KOPT-K1 (cell line): Measurements from ENCODE around the gene ALS2.

Experiments used
- H3K27ac ChIP-seq: fragments of 200-600 bp; sonication (generic); 2 replicates; pipeline ENCODE4 v1.5.1; 2016; ENCODE audit warnings: antibody characterized with exemption, mild to moderate bottlenecking, low read depth, low read length; ENCODE audit not compliant: poor library complexity, severe bottlenecking
- H3K36me3 ChIP-seq: fragments of 200-600 bp; sonication (generic); 2 replicates; pipeline ENCODE4 v1.5.1; 2017; ENCODE audit warnings: antibody characterized with exemption, mild to moderate bottlenecking, low read length, moderate library complexity; ENCODE audit not compliant: insufficient read depth
- H3K9me3 ChIP-seq: fragments of 200-600 bp; sonication (generic); 2 replicates; pipeline ENCODE4 v1.5.1; 2017; ENCODE audit warnings: antibody characterized with exemption, low read length, mild to moderate bottlenecking; ENCODE audit not compliant: insufficient read depth, poor library complexity, severe bottlenecking

ALS2 gene

DNA sequence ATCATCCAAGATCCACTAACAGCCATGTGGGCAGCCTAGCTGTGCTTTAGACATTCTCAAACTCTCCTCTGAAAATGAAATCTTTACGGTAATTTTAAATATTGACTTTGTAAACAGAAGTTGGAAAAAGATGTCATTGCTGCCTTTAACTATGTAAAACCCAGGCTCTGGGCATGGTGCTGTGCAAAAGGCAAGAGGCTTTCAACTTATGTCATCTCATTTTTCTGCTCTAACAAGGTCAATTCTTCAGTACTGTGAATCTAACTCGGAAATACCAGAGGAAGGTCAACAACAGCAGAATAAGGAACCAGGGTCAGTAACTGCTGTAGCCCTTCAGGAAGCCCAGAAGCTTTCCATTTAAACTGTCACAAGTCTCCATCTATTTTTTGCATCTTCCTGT is 45.2 kb downstream of the ALS2 start:
- Histone ChIP-seq H3K27ac (no peak overlapping the region), H3K36me3 (0 out of 2 replicates have a peak, but pooled peaks cover 8% of the 10 kb centered on the region), H3K9me3 (peaks cover 9% of the 10 kb centered on the region)

DNA sequence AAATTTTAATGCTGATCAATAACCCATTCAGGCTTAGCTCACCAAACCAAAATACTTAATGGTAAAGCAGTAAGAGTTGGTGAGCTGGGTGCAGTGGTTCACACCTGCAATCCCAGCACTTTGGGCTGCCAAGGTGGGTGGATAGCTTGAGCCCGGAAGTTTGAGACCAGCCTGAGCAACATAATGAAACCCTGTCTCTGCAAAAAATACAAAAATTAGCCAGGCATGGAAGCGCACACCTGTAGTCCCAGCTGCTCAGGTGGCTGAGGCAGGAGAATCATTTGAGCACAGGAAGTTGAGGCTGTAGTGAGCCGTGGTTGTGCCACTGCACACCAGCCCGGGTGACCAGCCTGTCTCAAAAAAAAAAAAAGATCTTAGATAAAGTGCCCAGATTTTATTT is 46.6 kb downstream of the ALS2 start:
- H3K9me3 ChIP-seq: peaks cover 9% of the 10 kb centered on the region
- H3K36me3 ChIP-seq: 0 out of 2 replicates have a peak, but pooled peaks cover 8% of the 10 kb centered on the region
- no peak overlapping the region for H3K27ac ChIP-seq

DNA sequence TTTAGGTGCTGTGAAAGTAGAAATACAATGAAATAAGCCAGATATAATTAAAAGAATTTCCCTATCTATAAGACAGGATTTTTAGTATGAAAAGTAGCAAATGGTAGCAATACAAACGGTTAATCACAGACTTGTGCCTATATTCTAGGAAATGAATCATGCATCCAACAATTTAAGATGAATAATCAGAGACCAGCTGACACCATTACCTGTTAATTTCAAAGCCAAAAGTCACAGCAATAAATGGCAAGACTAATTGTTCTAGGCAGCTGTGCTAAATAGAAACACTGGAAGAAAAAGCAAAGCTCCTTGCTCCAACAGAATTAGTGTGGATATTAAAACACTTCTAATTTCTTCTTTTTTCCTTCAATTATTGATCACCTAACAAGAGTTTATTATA is 47.2 kb downstream of the ALS2 start:
- no peak overlapping the region for H3K27ac ChIP-seq
- peaks cover 9% of the 10 kb centered on the region for H3K9me3 ChIP-seq
- H3K36me3 ChIP-seq: 0 out of 2 replicates have a peak, but pooled peaks cover 8% of the 10 kb centered on the region

DNA sequence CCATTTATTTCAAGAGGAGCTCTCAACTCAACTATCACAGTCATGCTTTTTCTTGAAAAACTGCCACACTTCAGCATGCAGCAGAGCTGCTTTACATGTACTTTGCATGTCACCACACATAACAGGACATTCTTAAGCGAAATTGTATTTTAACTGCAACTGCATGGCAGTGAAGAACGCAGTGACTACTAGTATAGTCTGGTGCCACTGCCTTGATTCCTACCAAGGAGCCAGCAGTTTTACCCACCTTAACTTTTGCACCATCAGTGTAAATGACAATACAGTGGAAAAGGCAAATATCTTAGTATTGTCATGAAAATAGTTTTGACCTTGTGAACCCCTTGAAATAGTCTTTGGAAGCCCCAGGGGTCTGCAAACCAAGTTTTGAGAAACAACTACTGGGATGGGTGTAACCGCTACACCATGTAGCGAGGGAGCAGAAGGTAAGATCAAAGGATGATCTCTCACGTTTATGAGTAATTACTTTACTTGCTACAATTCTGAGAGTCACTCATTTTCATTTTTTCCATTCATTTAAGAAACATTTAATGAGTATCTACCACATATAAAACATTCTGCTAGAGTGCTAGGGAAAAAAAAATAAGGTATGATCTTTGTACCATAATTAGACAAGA is 50.0 kb downstream of the ALS2 start:
- no peaks in the 10 kb centered on the region for H3K9me3 ChIP-seq
- H3K27ac ChIP-seq: no peak overlapping the region

DNA sequence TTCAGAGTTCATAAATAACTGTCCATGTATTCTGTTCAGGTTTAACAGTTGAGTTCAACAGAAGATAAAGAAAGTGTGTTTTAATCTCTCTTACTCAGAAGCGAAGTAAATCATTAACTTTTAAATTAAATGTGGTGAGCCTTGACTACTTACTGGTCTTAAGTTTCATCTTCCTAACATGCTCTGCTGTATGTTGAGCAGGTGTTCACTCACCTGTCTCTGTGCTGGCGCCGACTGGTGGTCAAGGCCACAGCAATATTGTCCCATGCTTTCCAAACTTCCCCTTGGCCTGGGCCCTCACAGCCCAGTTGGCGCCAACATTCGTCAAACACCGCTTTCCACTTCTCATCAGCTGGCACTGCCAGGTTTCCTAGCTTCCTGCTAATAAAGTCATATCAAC is 65.3 kb downstream of the ALS2 start:
- no peak overlapping the region for H3K27ac ChIP-seq
- peaks cover 9% of the 10 kb centered on the region for H3K9me3 ChIP-seq
- H3K36me3 ChIP-seq: peaks cover 26% of the 10 kb centered on the region

More for the DNA sequence above, 50.0 kb downstream of the ALS2 start:
- peaks cover 8% of the 10 kb centered on the region; the same call in 1 of the 2 replicates for H3K36me3 ChIP-seq

DNA sequence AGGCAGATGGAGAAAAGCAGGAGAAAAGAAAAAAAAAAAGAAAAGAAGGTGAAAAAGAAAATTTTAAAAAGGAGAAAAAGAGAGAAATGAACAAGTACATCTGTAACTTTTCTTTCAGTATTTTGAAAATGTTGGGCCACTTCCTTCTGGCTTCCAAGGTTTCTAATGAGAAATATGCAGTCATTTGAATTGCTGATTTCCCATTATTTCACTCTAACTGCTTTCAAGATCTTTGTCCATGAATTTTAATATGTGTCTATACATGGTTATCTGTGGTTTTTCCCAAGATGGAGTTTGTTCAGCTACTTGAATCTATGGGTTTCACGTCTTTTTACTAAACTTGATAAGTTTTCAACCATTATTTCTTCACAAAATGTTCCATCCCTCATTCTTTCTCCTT is 68.0 kb downstream of the ALS2 start:
- Histone ChIP-seq H3K27ac (no peak overlapping the region), H3K9me3 (no peaks in the 10 kb centered on the region), H3K36me3 (peaks cover 29% of the 10 kb centered on the region)

DNA sequence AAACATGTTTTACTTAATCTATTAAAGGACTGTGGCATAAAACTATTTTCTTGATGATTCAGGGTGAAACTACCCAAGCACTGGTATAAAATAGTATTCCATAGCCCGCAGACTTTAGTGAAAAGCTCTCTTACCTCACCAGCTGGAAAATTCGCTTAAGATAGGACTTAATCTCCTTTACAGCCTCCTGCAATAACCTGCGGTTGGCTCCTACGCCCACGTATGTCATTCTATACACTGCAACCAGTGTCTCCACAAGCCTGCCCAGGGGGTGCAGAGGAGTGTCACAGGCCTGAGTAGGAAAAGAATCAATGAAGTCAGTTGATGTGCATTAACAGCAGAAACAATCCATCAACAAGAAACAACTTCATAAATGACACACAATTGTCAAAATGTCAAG is 71.0 kb downstream of the ALS2 start:
- Histone ChIP-seq H3K36me3 (peaks cover 14% of the 10 kb centered on the region), H3K9me3 (no peaks in the 10 kb centered on the region), H3K27ac (no peak overlapping the region)

DNA sequence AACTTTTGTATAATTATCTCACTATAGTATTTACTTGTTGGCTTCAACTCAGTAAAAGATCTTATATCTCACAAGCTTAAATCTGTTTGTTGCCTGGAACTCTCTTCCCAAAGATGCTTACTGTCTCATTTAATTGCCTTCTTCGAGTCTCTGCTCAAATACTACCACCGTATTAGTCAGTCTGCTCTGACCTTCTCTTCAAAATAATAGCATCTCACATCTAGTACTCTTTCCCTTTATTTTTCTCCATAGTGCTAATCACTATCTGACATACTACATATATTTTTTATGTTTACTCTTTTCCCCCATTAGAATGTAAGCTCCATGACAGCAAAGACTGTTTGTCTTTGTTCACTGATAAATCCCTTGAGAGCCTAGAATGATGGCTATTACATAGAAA is 71.7 kb downstream of the ALS2 start:
- Histone ChIP-seq H3K9me3 (no peaks in the 10 kb centered on the region), H3K27ac (no peak overlapping the region), H3K36me3 (peaks cover 14% of the 10 kb centered on the region)

DNA sequence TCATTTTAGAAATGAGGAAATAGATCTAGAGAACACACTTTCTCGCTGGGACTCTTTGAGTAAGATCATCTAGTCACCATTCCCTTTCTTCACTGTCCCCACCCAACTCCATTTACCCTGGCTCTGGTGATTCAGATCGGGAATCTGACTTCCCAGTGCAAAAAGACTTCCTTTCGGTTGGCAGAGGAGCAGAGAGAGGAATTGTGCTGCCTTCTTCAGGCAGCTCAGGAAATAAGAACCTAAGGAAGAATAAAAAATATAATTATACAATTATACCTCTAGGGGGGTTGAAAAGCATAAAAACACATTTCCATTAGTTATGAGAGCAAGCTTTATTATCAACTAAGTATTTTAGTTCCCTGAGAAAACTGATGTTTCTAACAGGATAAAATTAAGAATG is 73.0 kb downstream of the ALS2 start:
- H3K9me3 ChIP-seq: no peaks in the 10 kb centered on the region
- H3K27ac ChIP-seq: peak overlapping the region; percentile 36
- H3K36me3 ChIP-seq: peaks cover 16% of the 10 kb centered on the region; the same call in 1 of the 2 replicates

DNA sequence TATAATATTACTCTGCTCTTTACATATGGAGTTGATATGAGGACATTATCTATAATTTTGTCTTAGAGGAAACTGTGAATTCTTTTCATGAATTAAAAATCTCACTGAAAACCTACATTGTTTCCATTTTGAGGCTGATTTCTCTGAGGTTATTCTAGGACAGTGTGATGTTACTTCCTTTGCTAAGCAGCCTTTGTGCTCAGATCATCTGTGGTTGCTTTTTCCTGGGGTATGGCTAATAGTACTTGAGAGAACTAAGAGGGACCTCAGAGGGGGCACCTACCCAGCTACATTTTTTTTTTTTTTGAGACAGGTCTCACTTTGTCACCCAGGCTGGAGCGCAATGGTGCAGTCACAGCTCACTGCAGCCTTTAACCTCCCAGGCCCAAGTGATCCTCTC is 73.6 kb downstream of the ALS2 start:
- Histone ChIP-seq H3K27ac (peak overlapping the region; percentile 36), H3K9me3 (no peaks in the 10 kb centered on the region), H3K36me3 (peaks cover 16% of the 10 kb centered on the region; the same call in 1 of the 2 replicates)

DNA sequence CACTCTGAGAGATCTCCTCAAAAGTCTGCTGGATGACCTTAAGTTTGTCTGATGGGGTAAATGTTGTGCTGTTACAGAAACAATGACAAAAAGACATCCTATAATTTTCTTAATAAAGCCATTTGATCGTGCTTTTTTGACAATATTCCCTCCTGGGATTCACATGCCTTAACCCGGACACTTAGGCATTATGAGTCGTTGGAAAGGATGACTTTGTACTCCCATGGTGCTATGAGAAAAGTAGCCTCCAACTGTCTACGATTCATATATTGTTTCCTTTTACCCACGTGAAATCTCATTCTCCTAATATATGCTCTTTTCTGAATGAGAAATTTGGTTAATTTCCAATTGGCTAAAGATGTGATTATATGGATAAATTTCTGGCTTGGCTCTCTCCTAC is 76.2 kb downstream of the ALS2 start:
- Histone ChIP-seq H3K36me3 (peaks cover 13% of the 10 kb centered on the region; the same call in 1 of the 2 replicates), H3K27ac (no peak overlapping the region), H3K9me3 (no peaks in the 10 kb centered on the region)

DNA sequence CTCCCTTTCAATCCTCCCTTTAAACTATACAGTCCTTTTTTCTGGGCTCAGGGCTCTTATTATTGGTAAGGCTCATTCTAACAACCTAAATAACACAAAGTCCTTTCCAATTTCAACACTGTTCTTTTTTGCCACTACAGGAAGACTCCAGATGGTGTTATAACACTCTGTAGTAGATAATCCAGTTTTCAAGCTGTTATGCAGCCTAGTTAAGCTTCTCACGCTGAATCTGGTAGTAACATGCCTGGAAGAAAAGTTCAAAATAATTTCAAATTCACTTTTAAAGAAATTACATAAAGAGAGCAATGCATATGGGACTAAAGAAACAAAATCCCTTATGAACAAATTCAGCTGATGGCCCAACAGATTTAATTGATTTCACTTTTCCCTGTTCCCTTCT is 79.1 kb downstream of the ALS2 start:
- Histone ChIP-seq H3K27ac (no peak overlapping the region), H3K9me3 (no peaks in the 10 kb centered on the region), H3K36me3 (peaks cover 13% of the 10 kb centered on the region; the same call in 1 of the 2 replicates)

DNA sequence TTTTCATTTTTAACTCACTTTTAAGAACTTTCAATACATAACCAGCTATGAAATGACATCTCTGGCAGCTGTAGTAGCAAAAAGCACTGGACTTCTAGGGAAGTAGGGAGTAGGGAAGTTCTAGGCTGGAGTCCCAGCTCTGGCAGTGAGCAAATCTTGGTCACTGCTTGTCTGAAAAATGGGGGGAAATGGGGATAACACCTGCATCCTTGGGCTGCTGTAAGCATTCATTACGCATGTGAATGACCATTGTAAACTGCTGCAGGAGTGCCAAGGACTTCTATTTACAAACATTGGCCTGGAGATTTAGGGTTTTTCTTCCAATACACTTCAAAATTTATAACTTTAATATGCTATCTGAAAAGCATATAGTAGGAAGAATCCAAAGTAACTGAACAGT is 81.3 kb downstream of the ALS2 start:
- no peak overlapping the region for H3K27ac ChIP-seq
- no peaks in the 10 kb centered on the region for H3K9me3 ChIP-seq
- peaks cover 7% of the 10 kb centered on the region; the same call in 1 of the 2 replicates for H3K36me3 ChIP-seq

DNA sequence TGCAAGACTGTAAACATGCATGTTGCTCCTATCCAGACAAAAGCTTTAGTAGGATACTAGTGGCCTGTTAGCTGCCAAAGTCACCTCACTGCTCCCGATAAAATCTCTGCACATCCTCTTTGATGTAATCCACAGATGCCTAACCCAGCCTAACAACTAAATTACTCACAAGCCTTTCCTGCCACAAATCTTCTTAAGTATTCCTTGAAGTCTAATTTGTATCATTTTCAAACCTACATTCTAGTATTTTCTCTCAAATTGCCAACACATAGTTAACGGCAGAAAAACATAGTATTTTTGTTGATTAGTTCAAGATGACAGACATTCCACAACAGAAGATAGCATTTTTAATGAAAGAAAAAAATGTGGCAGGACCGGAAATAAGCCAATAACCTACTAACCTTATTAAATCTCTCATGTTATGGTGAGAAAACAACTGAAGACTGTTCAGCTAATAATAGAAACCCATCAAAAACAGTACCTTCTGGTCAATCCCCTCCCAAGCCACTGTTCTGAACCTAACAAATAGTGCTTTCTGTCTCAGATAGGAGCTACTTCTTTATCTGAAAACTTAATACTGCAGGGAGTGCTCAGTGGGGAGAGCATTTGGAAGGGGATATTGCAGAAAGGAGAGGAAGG is 82.0 kb downstream of the ALS2 start, which contains the start of gene MPP4:
Gene MPP4, minus strand, starts transcription at position 57 of the 639 bp plus-strand sequence. CDS start 4,690 bp downstream, outside the sequence.
- Histone ChIP-seq H3K36me3 (no peaks in the 10 kb centered on the region; the same call in 1 of the 2 replicates), H3K27ac (no peak within 1 kb of the TSS), H3K9me3 (no peaks in the 10 kb centered on the region)

DNA sequence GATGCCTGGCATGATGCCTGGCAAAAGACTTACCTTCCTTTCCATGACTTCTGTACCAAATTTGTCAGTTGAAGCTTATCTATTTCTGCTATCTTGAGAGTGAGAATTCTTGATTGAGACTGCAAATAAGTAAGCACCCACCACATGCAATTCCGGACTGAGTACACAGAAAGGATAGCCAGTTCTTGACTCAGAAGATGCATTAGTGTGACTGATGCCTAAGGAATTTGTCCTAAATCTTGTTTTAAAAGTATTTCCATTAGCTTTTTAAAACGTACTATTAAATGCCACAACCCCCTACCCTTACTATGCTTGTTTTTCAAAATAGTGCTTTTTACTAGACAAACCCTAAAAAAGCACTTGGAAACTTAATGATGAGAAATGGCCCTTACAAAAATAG is 82.8 kb downstream of the ALS2 start:
- Histone ChIP-seq H3K36me3 (no peaks in the 10 kb centered on the region), H3K27ac (no peak overlapping the region), H3K9me3 (no peaks in the 10 kb centered on the region)
